ENCODE data around the gene PRKG1. TPM values are rescaled to one million over a fixed set of nuclear protein-coding genes. Genes with fewer than 3 reads are reported as not detected.

The PRKG1 gene
- total and polyA plus RNA-seq, 2 of the 8 experiments (the other 6 are each of a cell fraction or from before 2014, with no cell fraction given) = 4.2 to 15.2 TPM

GRCh38 chr10:52063159-52063558, 988.9 kb downstream of the PRKG1 start:
- no peak overlapping the region for H4K5ac ChIP-seq (ENCODE audit: insufficient read length, low read depth, low read length)
- POLR2A ChIA-PET (ENCODE audit: partially characterized antibody) = interaction anchor here (1.1 to 1.2 kb wide), 2 partner anchors 11 to 20 kb away, joined by 3 read pairs; no protein-coding TSS in a partner anchor
- no peak for FAIRE-seq

More at GRCh38 chr10:52063159-52063558, 988.9 kb downstream of the PRKG1 start:
- H3K23me2 ChIP-seq (ENCODE audit: low read depth, low read length) = no peaks in the 10 kb centered on the region
- 93% methylated on average over 10 of the region's 10 CpGs; no CpG with 5 or more reads in 1 of the 2 experiments for WGBS, 2 experiments (ENCODE audit: extremely low coverage in 1 of 2, insufficient coverage in 1 of 2, insufficient read length in 1 of 2, insufficient replicate concordance in 2 of 2, low coverage in 1 of 2, low lambda C conversion rate in 2 of 2, missing lambda C conversion rate in 1 of 2)
- no peaks in the 10 kb centered on the region for H3K4me1 ChIP-seq (replicated peaks in 1 of 4; ENCODE audit: control insufficient read depth in 3 of 4, insufficient read depth in 4 of 4, low read length in 3 of 4)
- peak overlapping the region; percentile 69; the same call in 1 of the 2 replicates for H4K8ac ChIP-seq (ENCODE audit: extremely low read depth, insufficient read depth, low read length)
- H2AK5ac ChIP-seq (ENCODE audit: low read depth, low read length) = no peak overlapping the region
- H2BK15ac ChIP-seq (ENCODE audit: low read length) = no peak overlapping the region
- no peaks in the 10 kb centered on the region for H3K27me3 ChIP-seq (replicated peaks in 1 of 4; ENCODE audit: control insufficient read depth in 3 of 4, extremely low read depth in 1 of 4, insufficient read depth in 3 of 4, low read length in 3 of 4)
- H3K4me2 ChIP-seq (ENCODE audit: insufficient read depth in 1 of 2, low read depth in 2 of 2, low read length in 2 of 2) = no peak overlapping the region
- TF ChIP-seq POLR2AphosphoS5 (IDR thresholded peaks at IDR 0.05; ENCODE audit: low read depth, low read length) (no peak), PHF8 (conservative IDR thresholded peaks at IDR 0.05; ENCODE audit: low read depth, low read length) (no peak), TAF1 (IDR thresholded peaks at IDR 0.05; ENCODE audit: low read depth, low read length) (no peak)
- no peak for DNase-seq (ENCODE audit: low read depth in 1 of 2, low spot score in 2 of 2)
- H3K79me2 ChIP-seq (ENCODE audit: control insufficient read depth in 1 of 2, insufficient read depth in 2 of 2, low read length in 2 of 2) = no peaks in the 10 kb centered on the region
- H4K20me1 ChIP-seq (replicated peaks in 1 of 2; ENCODE audit: control insufficient read depth in 1 of 2, insufficient read depth in 2 of 2, low read length in 2 of 2) = no peaks in the 10 kb centered on the region
- H3K9ac ChIP-seq (replicated peaks in 1 of 4; ENCODE audit: extremely low read depth in 1 of 4, low read depth in 3 of 4, low read length in 3 of 4) = no peak overlapping the region
- H3K18ac ChIP-seq (ENCODE audit: extremely low read depth, low read length) = no peak overlapping the region
- H2BK5ac ChIP-seq (ENCODE audit: low read depth, low read length) = no peak overlapping the region; the same call in 1 of the 2 replicates
- no peak overlapping the region for H4K91ac ChIP-seq (replicated peaks; ENCODE audit: insufficient read length, low read length)
- H3K36me3 ChIP-seq (ENCODE audit: control insufficient read depth in 2 of 4, insufficient read depth in 4 of 4, low read length in 3 of 4) = peaks cover 0 to 2% (median 0%) of the 10 kb centered on the region in 4 experiments; a peak in 1 of 8 replicates
- H2AFZ ChIP-seq (ENCODE audit: low read length) = no peak overlapping the region
- H3K27ac ChIP-seq (ENCODE audit: low read depth, low read length) = no peak overlapping the region; the same call in 1 of the 2 replicates
- H2BK20ac ChIP-seq (ENCODE audit: low read length) = no peak overlapping the region; the same call in 1 of the 2 replicates
- H2BK120ac ChIP-seq (replicated peaks; ENCODE audit: low read depth, low read length) = no peak overlapping the region
- H3K79me1 ChIP-seq (ENCODE audit: low read depth, low read length) = no peaks in the 10 kb centered on the region
- no peak overlapping the region for H3K23ac ChIP-seq (ENCODE audit: insufficient read length)
- H3K4me3 ChIP-seq (ENCODE audit: extremely low read depth in 1 of 4, insufficient read depth in 2 of 4, low read depth in 3 of 4, low read length in 4 of 4) = no peak overlapping the region
- CTCF ChIA-PET (ENCODE audit: partially characterized antibody) = interaction anchor here (1.0 to 1.2 kb wide), 3 partner anchors 9 to 425 kb away, joined by 3 to 4 read pairs (median 3); no protein-coding TSS in a partner anchor
- no peak overlapping the region for H3K14ac ChIP-seq (ENCODE audit: insufficient read length)
- no peak overlapping the region for H3K4ac ChIP-seq (replicated peaks; ENCODE audit: insufficient read length, low read depth, low read length)
- no peak overlapping the region for H2BK12ac ChIP-seq (ENCODE audit: low read depth, low read length)
- H3K56ac ChIP-seq (replicated peaks; ENCODE audit: insufficient read length, low read depth, low read length) = no peak overlapping the region
- peaks cover 0 to 2% of the 10 kb centered on the region in 2 experiments; a peak in 1 of 4 replicates for H3K9me3 ChIP-seq (ENCODE audit: insufficient read depth in 2 of 2, low read depth in 1 of 2, low read length in 1 of 2)

All from H1 (cell line).